ENCODE data around the gene SNTG2.

DNA sequence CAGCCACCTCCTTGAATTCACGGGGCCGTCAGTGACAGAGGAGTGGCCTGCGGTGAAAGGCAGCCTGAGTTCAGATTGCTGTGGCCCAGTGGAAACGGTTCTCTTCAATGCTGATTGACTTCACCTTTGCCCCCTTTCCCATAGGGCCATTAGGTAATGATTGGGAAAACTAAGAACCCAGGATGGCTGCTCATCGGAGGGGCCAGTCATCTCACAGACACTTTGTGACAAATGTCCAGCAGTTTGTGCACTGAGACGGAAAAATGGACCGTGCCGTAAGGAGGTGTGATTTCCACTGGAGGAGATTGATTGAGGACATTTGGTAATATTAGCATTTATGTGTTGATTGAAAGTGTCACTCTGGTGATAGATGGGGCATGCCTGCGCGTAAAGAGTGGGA, 402.9 kb downstream of the SNTG2 start:
- TF ChIP-seq POLR2A (IDR thresholded peaks at IDR 0.05; ENCODE audit: low read length) (no peak), GATA1 (IDR thresholded peaks at IDR 0.05; ENCODE audit: low read depth, low read length) (no peak)

All from erythroblast (primary cell).